Measurements from ENCODE around the gene PICALM.
"Not testable (repeated sequence)": the region's sequence is repeated elsewhere in the genome, so short reads cannot be mapped to it uniquely, and the experiment has no call there.

The PICALM gene

GRCh38 chr11:85976525-85976924 is 92.4 kb downstream of the PICALM start:
- no peak for DNase-seq

DNA sequence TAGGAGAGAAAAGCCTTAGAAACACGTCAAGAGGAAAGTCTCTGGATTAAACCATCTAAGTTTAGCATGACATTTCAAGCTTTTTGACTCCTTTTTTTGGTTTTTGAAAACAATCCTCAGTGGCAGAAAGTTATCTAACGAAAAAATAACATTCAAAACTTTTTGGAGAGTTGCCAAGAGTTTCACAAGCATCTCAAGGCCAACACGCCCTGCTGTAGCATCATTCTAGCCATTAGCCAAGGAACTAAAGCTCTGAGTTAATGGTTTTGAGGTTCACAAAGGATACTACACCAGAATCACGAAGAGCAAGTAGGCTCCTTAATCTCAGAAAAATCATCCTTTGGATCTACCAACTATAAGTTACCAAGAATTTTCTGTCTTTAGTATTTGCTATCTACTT is 94.8 kb downstream of the PICALM start:
- no peak for DNase-seq

- DNase-seq = no peak
These were observed 98.3 kb downstream of the PICALM start for GRCh38 chr11:85970593-85970992.

GRCh38 chr11:85967457-85967856 is 101.4 kb downstream of the PICALM start:
- DNase-seq = no peak

GRCh38 chr11:85965202-85965601 is 103.7 kb downstream of the PICALM start:
- no peak for DNase-seq

- DNase-seq = no peak
These were observed 106.9 kb downstream of the PICALM start for GRCh38 chr11:85961930-85962363.

DNA sequence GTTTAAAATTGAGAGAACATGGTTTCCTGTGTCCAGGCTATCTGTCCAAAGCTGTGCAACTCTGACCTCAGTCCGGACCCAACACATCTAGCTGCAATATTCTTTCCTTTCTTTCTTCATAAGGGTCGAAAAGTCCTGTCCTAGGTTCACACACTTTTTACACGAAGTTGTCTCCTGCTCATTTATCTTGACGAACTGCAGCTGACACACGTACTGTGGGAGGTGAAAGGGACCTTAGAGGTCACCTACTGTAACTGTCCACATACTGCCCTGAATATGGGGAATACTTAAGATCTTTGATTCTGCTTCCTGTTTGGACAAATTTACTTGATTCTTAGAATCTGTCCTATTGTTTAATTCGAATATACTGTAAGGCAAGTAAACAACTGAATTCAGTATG is 107.8 kb downstream of the PICALM start:
- DNase-seq = no peak

GRCh38 chr11:85960678-85961077 is 108.2 kb downstream of the PICALM start:
- no peak for DNase-seq

DNA sequence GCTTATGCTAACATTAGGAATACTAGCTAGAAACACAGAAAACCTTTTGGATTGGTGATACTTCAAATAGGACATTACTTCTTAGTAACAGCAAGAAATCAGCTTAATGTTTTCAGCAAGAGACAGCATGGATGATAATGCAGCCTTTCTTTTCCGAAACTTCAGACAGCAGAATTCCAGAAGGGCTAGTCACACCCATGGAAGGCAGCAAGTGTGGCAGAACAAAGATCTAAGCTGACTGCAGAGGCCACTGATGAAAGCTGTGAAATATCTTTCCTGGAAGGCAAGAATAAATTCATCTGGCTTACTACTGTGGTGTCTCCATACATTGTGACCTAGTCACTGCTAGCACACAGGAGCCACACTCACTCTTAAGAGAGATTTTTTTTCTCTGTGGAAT is 113.4 kb downstream of the PICALM start:
- no peak for DNase-seq

GRCh38 chr11:85953491-85954143 is 115.3 kb downstream of the PICALM start:
- no peak for DNase-seq

DNA sequence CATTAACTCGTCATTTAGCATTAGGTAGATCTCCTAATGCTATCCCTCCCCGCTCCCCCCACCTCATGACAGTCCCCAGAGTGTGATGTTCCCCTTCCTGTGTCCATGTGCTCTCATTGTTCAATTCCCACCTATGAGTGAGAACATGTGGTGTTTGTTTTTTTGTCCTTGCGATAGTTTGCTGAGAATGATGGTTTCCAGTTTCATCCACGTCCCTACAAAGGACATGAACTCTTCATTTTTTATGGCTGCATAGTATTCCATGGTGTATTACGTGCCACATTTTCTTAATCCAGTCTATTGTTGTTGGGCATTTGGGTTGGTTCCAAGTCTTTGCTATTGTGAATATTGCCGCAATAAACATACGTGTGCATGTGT is 116.8 kb downstream of the PICALM start:
- DNase-seq = not testable (repeated sequence)

DNA sequence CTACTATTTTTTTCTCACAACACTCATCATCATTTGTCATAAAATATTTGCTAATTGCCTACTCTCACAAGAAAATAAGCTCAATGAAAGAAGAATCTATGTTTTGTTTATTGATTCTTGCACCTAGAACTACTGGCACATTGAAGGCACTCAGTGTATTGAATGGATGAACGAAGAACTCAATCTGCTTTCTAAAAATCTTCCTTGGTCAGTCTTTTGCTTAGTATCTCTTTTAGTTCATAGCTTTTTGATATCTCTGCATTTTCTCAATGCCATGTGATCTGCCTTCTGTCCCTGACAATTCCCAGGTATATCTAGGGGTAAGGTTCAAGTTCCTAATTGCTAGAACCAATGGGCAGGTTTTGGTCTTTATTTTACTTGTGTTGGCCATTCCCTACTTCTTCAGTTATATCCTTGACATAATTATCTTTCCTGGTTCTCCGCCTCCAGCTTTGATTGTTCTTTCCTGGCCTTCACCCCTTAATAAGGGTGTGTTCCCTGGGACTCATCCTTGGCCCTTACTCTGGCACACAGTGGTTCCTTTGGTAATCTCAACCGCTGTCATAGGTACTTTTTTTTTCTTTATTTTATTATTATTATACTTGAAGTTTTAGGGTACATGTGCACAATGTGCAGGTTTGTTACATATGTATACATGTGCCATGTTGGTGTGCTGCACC is 117.3 kb downstream of the PICALM start:
- DNase-seq = no peak

- DNase-seq = no peak
These were observed 117.9 kb downstream of the PICALM start for GRCh38 chr11:85951049-85951405.

GRCh38 chr11:85950317-85951048 is 118.4 kb downstream of the PICALM start:
- DNase-seq = no peak

DNA sequence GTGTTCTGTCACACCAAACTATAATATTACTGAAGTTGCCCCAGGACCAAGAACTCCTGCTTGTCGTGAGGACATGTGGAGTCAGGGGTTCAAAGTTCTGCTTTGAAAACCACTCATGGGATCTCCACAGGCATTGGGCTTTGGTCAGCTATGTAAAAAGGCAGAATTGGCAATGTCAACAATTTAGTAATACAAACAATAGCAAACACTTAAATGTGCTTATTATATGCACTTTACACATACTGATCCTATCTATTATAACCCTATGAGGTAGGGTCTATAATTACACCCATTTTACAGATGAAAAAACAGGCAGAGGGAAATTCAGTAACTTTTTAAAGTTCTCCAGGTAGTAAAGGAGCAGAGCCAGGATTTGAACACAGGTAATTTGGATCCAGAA is 119.1 kb downstream of the PICALM start:
- DNase-seq = no peak

- peak in 1 of 5 experiments; percentile 22 for DNase-seq
These were observed 120.0 kb downstream of the PICALM start for GRCh38 chr11:85948884-85949283.

- peak in 1 of 5 experiments; percentile 46 for DNase-seq
These were observed 121.2 kb downstream of the PICALM start for GRCh38 chr11:85947431-85948272.

GRCh38 chr11:85946221-85946620 is 122.7 kb downstream of the PICALM start:
- no peak for DNase-seq

DNA sequence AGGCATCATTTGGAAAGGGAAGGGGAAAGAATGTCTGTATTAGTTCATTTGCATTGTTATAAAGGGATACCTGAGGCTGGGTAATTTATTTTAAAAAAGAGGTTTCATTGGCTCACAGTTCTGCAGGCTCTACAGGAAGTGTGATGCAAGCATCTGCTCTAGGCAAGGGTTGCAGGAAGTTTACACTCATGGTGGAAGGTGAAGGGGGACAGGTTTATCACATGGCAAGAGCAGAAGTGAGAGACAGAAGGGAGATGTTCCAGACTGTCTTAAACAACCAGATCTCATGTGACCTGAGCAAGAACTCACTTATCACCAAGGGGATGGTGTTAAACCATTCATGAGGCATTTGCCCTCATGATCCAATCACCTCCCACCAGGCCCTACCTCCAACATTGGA is 123.1 kb downstream of the PICALM start:
- DNase-seq = no peak

DNA sequence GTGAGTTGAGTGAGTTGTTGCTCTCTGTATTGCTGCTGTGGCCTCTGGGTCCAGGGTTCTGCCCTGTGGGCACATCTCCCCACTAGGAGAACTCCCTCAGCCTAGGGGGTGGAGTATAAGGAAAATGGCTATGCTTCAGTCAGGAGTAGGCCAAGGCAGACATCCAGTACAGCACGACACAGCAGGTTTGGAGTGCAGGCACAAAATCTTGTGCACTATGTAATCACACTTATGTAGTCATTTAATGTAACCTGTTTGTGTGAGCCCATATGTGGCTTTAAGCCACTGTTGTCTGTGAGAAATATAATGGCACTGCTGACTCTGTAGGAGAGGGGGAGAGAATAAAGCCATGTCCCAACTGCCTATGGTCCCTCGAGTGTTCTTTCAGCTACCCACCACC is 123.6 kb downstream of the PICALM start:
- DNase-seq = peak in 1 of 5 experiments; percentile 64

- peak in 1 of 5 experiments; percentile 48 for DNase-seq
These were observed 127.4 kb downstream of the PICALM start for GRCh38 chr11:85941380-85941973.
